GM18526 (cell line): ENCODE measurements around the gene ARRB2.

Experiments
- POLR2A ChIP-seq: IDR thresholded peaks from 3 replicates; pipeline ENCODE4 v1.6.1; 2011; ENCODE audit not compliant: insufficient read length; ENCODE audit errors: extremely low read depth

The ARRB2 gene

DNA sequence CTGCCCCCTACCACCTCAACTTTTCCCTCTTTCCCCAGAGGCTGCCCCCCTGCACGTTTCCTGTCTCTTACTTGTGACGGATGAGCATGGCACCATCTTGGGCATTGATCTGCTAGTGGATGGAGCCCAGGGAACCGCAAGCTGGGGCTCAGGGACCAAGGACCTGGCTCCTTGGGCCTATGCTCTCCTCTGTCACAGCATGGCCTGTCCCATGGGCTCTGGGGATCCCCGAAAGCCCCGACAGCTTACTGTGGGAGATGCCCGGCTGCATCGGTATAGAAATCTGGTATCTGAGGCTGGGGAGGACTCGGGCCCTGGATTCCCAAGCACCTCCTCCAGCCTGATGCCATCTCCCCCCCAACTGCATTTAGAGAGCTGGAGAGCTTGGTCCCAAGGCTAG is 31.1 kb downstream of the ARRB2 start:
- no peak for TF ChIP-seq POLR2A

DNA sequence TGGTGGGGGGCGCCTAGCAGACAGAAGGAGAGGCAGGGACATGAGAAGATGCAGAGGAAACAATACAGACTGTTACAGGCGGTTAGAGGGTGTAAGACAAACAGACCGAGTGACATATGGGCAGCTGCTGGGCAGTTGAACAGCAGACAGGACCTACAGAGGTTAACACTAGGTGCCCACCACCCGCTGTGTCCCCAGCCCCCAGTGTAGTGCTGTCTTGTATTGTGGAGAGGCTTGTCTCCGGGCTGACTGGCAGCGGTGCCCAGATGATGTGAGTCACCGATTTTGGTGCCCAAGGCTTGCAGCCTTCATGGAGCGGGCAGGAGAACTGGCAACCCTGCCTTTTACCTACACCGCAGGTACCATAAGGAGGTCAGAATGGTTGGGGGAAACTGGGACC is 31.7 kb downstream of the ARRB2 start:
- TF ChIP-seq POLR2A: no peak

DNA sequence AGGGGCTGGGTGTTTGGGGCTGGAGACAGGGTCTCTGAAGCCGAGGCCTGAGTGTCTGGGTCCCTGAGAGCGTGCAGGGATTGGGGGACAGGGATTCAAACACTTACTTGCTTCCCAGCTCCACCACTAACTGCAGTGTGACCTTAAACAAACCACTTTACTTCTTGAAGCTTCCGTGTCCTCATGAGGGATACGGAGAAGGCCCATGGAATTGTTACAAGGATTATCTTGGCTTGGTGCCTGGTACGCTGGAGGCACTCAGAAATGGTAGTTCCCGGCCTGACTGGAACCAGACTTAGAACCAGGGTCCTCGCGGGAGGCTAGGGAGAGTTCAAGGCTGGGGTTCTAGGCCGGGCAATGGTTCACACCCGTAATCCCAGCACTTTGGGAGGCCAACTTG is 32.2 kb downstream of the ARRB2 start:
- no peak for TF ChIP-seq POLR2A

GRCh38 chr17:4743216-4743615 is 32.8 kb downstream of the ARRB2 start:
- TF ChIP-seq POLR2A: no peak

DNA sequence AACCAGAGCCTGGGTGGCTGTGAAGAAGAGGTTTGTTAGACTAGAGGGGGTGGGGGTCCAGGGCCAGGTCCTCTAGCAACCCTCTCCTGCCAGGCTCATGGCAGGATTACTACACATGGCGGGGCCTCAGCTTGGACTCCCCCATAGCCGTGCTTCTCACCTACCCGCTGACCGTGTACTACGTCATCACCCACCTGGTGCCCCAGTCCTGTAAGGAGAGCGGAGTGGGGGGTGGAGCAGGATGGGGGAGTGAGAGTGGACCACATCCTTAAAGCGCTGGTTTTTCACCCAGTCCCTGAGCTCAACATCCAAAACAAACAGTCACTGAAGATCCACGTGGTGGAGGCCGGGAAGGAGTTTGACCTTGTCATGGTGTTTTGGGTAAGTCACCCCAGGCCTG is 33.5 kb downstream of the ARRB2 start:
- no peak for TF ChIP-seq POLR2A

- TF ChIP-seq POLR2A: no peak
Observed at GRCh38 chr17:4744999-4745969, 34.9 kb downstream of the ARRB2 start.

- no peak for TF ChIP-seq POLR2A
Observed at GRCh38 chr17:4747847-4748246, 37.4 kb downstream of the ARRB2 start.

DNA sequence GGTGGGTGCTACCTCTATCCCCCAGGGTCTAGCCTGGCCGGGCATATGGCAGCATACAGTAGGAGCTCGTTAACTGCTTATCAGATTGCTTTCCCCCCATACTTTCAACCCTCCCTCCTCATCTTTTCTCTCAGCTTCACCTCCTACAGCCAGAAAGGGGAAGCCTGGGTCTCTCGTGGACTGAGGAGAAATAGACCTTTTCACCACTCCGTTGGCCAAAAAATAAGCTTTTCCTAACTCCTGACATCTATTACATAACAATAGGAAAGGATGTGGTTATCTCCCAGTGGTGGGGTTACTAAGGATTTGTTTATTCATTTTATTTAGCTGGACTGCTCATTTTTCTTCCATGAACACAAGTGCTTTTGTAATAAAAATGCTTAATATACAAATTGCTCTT is 38.3 kb downstream of the ARRB2 start:
- TF ChIP-seq POLR2A: no peak

GRCh38 chr17:4750606-4751005 is 40.2 kb downstream of the ARRB2 start:
- no peak for TF ChIP-seq POLR2A

GRCh38 chr17:4751932-4752331 is 41.5 kb downstream of the ARRB2 start:
- TF ChIP-seq POLR2A: no peak

GRCh38 chr17:4753392-4753791 is 43.0 kb downstream of the ARRB2 start:
- TF ChIP-seq POLR2A: no peak

GRCh38 chr17:4759776-4760236 is 49.4 kb downstream of the ARRB2 start:
- no peak for TF ChIP-seq POLR2A

DNA sequence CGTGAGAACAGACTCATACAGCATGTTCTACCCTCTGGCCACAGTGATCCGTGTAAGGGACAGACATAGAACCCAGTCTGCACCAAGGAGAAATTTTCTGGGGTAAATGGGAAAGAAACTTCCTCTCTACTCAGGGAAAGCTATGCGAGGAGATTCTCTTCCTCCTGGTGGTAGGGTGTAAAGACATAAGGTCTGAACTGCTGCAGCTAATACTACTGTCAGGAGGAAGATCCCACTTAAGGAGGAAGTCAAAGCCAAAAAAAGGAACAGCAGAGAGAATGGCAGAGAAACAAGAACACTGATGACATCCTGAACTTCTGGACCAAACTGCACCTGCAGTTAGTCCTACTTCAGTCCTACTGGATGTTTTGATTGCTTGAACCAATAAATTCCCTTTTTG is 54.2 kb downstream of the ARRB2 start:
- no peak for TF ChIP-seq POLR2A

DNA sequence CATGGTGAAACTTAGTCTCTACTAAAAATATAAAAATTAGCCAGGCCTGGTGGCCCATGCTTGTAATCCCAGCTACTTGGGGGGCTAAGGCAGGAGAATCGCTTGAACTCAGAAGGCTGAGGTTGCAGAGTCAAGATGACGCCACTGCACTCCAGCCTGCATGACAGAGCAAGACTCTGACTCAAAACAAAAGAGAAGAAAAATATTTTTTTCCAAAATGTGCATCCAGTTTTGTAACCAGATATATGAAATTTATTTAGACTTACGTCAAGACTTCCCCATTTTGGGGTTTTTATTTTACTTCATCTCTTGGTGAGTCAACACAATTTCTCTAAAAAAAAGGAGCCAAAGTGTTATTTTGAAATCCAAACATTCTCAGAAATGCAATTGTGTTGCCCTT is 55.8 kb downstream of the ARRB2 start:
- no peak for TF ChIP-seq POLR2A

DNA sequence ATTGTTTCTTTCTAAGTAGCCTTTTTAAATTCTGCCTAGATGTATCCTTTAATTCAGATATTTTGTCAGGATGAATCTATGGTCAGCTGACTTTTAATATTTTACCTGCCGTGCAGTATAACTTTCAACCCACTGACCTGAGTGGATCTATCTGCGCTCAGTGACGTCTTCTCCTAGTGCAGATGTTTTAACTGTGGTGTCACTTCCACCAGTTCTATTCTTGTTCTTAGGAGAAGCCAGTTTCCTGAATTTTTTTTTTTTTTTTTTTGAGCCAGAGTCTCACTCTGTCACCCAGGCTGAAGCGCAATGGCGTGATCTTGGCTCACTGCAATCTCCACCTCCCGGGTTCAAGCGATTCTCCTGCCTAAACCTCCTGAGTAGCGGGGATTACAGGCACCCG is 56.3 kb downstream of the ARRB2 start:
- no peak for TF ChIP-seq POLR2A

DNA sequence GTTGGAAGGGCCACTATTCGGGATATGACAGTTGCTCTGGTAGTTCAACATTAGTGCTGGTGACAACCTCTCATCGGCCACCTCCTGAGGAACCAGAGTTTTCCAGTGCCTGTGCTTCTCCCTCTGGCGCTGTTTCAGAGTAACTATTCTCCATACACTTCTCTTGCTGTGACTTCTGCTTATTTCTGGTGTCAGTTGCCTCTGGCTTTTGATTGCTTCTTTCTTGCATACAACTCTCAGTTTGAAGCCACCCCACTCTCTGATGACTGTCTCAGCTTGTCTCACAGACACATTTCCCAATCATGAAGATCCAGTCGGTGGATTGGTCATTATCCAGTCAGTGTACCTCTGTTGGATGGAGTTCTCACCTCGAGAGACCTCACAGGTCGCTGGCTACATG is 57.9 kb downstream of the ARRB2 start:
- no peak for TF ChIP-seq POLR2A

DNA sequence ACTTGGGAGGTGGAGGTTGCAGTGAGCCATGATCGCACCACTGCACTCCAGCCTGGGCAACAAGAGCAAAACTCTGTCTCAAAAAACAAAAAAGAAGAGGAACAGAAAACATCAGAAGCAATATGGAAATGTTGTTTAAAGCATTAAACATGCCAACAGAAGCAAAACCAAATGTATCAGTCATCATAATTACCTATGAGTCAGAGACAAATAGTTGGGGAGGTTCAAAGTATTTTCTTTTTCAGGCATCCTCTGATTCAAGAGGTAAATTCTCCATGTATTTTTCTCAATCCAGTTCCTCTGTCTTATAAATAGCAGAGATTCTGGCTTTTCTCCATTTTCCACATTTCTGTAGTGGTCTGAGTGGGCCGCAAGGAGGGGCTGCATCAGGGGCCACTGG is 59.2 kb downstream of the ARRB2 start:
- TF ChIP-seq POLR2A: no peak
